Neural progenitor cell (in vitro differentiated cells): ENCODE results near the gene LEMD3. TPM values are rescaled to one million over a fixed set of nuclear protein-coding genes. Genes with fewer than 3 reads are reported as not detected.

Source experiments
- DNase-seq: peaks from one replicate; pipeline ENCODE4 v3.0.0-alpha.2; 2016; ENCODE audit warnings: low spot score
- H2AFZ ChIP-seq: fragments of 200-600 bp; sonication (generic); replicated peaks from 2 replicates; pipeline ENCODE4 v1.6.1; 2016; ENCODE audit warnings: antibody characterized with exemption
- H3F3A ChIP-seq: fragments of 200-600 bp; sonication (generic); 2 replicates; pipeline ENCODE4 v1.6.1; 2016; ENCODE audit warnings: antibody characterized with exemption, low read depth
- H3K27ac ChIP-seq: fragments of 200-600 bp; sonication (generic); 2 replicates; pipeline ENCODE4 v1.5.1; 2016; ENCODE audit warnings: mild to moderate bottlenecking
- H3K27me3 ChIP-seq: fragments of 200-600 bp; sonication (generic); 2 replicates; pipeline ENCODE4 v1.6.1; 2016; ENCODE audit warnings: mild to moderate bottlenecking, moderate library complexity
- H3K36me3 ChIP-seq: fragments of 200-600 bp; sonication (generic); 2 replicates; pipeline ENCODE4 v1.5.1; 2016
- H3K4me1 ChIP-seq: fragments of 200-600 bp; sonication (generic); 2 replicates; pipeline ENCODE4 v1.6.1; 2016; ENCODE audit warnings: mixed run types
- H3K4me2 ChIP-seq: fragments of 200-600 bp; sonication (generic); 2 replicates; pipeline ENCODE4 v1.6.1; 2016
- H3K4me3 ChIP-seq: fragments of 200-600 bp; sonication (generic); 2 replicates; pipeline ENCODE4 v1.5.1; 2016
- H3K79me2 ChIP-seq: fragments of 200-600 bp; sonication (generic); 2 replicates; pipeline ENCODE4 v1.6.1; 2016; ENCODE audit warnings: low read depth
- H3K9ac ChIP-seq: fragments of 200-600 bp; sonication (generic); 2 replicates; pipeline ENCODE4 v1.6.1; 2016
- H3K9me3 ChIP-seq: fragments of 200-600 bp; sonication (generic); 2 replicates; pipeline ENCODE4 v1.5.1; 2016; ENCODE audit warnings: low read depth
- H4K20me1 ChIP-seq: fragments of 200-600 bp; sonication (generic); 2 replicates; pipeline ENCODE4 v1.6.1; 2016; ENCODE audit warnings: low read depth
- H3K27ac Mint-ChIP-seq: 3 replicates; pipeline ENCODE4 v1.8.0; 2021; ENCODE audit warnings: mixed read lengths
- H3K27me3 Mint-ChIP-seq: 2 replicates; pipeline ENCODE4 v1.8.0; 2022; ENCODE audit warnings: low read depth, mild to moderate bottlenecking, inconsistent platforms, moderate library complexity, mixed read lengths; ENCODE audit not compliant: insufficient read depth
- H3K36me3 Mint-ChIP-seq: 3 replicates; pipeline ENCODE4 v1.8.0; 2021; ENCODE audit warnings: mixed read lengths
- H3K4me1 Mint-ChIP-seq: 3 replicates; pipeline ENCODE4 v1.8.0; 2021; ENCODE audit warnings: mixed read lengths
- H3K4me3 Mint-ChIP-seq: 3 replicates; pipeline ENCODE4 v1.8.0; 2021; ENCODE audit warnings: mild to moderate bottlenecking, moderate library complexity, mixed read lengths
- H3K9me3 Mint-ChIP-seq: 3 replicates; pipeline ENCODE4 v1.8.0; 2020; ENCODE audit warnings: mixed read lengths
- EZH2 ChIP-seq: fragments of 200-600 bp; sonication (generic); IDR thresholded peaks from 2 replicates; pipeline ENCODE4 v1.6.1; 2017; ENCODE audit warnings: antibody characterized with exemption, mild to moderate bottlenecking, moderate library complexity
- EZH2phosphoT487 ChIP-seq: fragments of 200-600 bp; sonication (generic); IDR thresholded peaks from 2 replicates; pipeline ENCODE4 v1.6.1; 2017; ENCODE audit warnings: antibody characterized with exemption
- total RNA-seq: library from RNA; depleted of rRNA; stranded (reverse); fragments of >200 nt; gene quantifications from 2 replicates; pipeline ENCODE4 v1.2.3, GENCODE V29; 2015; ENCODE audit warnings: low replicate concordance
- TF ChIP-seq, protein P1 (sequence below): fragments of 200-600 bp; sonication (generic); IDR thresholded peaks from 2 replicates; pipeline ENCODE4 v1.5.1; 2017; ENCODE audit warnings: antibody characterized with exemption, mild to moderate bottlenecking

Gene LEMD3
- total RNA-seq, 1 donor from 2014 or later, result 11.5 TPM

DNA sequence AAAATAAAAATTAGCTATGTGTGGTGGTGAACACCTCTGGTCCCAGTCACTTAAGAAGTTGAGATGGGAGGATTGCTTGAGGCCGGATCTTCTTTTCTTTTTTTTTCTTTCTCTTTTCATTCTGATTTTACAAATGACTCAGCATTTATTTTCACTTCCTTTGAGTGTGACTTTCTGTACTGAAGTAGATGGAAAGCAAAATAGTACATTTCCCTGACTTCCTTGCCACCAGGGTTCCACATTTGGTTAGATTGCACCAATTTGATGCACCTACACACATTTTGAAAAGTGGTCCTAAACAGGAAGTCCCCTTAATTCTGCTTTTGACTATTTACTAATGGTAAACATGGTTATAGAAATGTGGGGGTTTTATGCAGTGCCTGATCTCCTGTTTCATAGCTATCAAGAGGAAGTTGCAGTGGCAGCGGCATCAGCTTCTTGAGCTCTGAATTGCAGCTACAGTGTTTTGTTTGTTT lies 13.0 kb upstream of the LEMD3 start:
- H3K36me3 Mint-ChIP-seq, result no peaks in the 10 kb centered on the region
- H2AFZ ChIP-seq, result no peak overlapping the region
- no peak for DNase-seq
- no peaks in the 10 kb centered on the region for H3K9me3 ChIP-seq
- no peak overlapping the region for H3K27ac Mint-ChIP-seq
- H3K36me3 ChIP-seq, result no peaks in the 10 kb centered on the region
- peaks cover 9% of the 10 kb centered on the region for H3K27me3 ChIP-seq
- H3K4me3 Mint-ChIP-seq, result no peak overlapping the region
- TF ChIP-seq EZH2, result no peak
- TF ChIP-seq EZH2phosphoT487, result no peak
- no peaks in the 10 kb centered on the region for H4K20me1 ChIP-seq
- H3F3A ChIP-seq, result no peaks in the 10 kb centered on the region
- no peaks in the 10 kb centered on the region for H3K27me3 Mint-ChIP-seq
- H3K4me1 ChIP-seq, result no peaks in the 10 kb centered on the region
- no peaks in the 10 kb centered on the region for H3K9me3 Mint-ChIP-seq
- no peaks in the 10 kb centered on the region for H3K79me2 ChIP-seq
- H3K27ac ChIP-seq, result no peak overlapping the region
- no peak overlapping the region for H3K4me3 ChIP-seq
- no peaks in the 10 kb centered on the region for H3K4me1 Mint-ChIP-seq
- no peak overlapping the region for H3K9ac ChIP-seq
- no peak overlapping the region for H3K4me2 ChIP-seq

DNA sequence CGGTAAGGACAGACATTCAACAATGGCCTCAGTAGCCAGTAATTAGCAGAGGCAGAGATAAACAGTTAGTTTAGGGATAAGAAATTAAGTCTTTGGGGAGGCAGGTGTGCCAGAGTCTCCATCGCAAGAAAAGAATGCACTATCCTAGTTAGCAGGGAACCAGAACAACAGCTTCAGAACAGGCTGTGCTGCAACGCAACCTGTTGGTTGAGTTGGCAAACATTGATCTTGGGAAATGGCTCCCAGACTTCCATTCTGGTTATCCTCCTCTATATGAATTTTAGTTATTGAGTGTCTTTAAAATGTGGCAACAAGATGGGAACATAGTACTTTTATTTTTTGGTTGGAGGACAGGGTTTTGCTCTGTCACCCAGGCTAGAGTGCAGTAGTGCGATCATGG lies 12.3 kb upstream of the LEMD3 start:
- Histone ChIP-seq H3K9ac (no peak overlapping the region), H3K4me3 (no peak overlapping the region), H2AFZ (no peak overlapping the region), H3K4me1 (no peaks in the 10 kb centered on the region), H3K27ac (no peak overlapping the region), H4K20me1 (no peaks in the 10 kb centered on the region), H3K36me3 (no peaks in the 10 kb centered on the region), H3F3A (no peaks in the 10 kb centered on the region), H3K4me2 (no peak overlapping the region), H3K27me3 (peaks cover 9% of the 10 kb centered on the region), H3K9me3 (no peaks in the 10 kb centered on the region), H3K79me2 (no peaks in the 10 kb centered on the region)
- DNase-seq, result no peak
- no peak overlapping the region for H3K4me3 Mint-ChIP-seq
- H3K27ac Mint-ChIP-seq, result no peak overlapping the region
- no peaks in the 10 kb centered on the region for H3K4me1 Mint-ChIP-seq
- no peaks in the 10 kb centered on the region for H3K27me3 Mint-ChIP-seq
- no peaks in the 10 kb centered on the region for H3K36me3 Mint-ChIP-seq
- TF ChIP-seq, protein P1, sequence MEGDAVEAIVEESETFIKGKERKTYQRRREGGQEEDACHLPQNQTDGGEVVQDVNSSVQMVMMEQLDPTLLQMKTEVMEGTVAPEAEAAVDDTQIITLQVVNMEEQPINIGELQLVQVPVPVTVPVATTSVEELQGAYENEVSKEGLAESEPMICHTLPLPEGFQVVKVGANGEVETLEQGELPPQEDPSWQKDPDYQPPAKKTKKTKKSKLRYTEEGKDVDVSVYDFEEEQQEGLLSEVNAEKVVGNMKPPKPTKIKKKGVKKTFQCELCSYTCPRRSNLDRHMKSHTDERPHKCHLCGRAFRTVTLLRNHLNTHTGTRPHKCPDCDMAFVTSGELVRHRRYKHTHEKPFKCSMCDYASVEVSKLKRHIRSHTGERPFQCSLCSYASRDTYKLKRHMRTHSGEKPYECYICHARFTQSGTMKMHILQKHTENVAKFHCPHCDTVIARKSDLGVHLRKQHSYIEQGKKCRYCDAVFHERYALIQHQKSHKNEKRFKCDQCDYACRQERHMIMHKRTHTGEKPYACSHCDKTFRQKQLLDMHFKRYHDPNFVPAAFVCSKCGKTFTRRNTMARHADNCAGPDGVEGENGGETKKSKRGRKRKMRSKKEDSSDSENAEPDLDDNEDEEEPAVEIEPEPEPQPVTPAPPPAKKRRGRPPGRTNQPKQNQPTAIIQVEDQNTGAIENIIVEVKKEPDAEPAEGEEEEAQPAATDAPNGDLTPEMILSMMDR, result no peak
- no peak for TF ChIP-seq EZH2
- no peak for TF ChIP-seq EZH2phosphoT487
- H3K9me3 Mint-ChIP-seq, result no peaks in the 10 kb centered on the region

DNA sequence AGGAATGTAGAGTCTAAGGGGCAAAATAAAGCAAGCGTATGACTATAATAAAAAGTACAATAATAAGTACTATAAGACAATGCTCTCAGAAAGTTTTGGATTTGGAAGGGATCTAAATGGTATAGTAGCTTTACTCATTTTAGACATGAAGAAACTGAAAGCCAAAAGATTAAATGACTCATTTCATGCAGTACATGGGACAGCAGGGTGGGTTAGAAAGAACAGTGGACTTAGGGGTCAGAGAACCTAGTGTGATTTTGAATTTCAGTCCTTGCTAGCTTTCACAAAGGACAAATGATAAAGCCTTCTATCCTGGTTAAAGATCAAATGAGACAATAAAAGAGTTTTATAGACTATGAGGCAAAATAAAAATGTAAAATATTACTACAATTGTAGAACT lies 6.8 kb upstream of the LEMD3 start:
- Histone ChIP-seq H3K4me2 (no peak overlapping the region), H2AFZ (no peak overlapping the region), H3K4me1 (no peaks in the 10 kb centered on the region), H3K36me3 (no peaks in the 10 kb centered on the region), H3K27me3 (peaks cover 14% of the 10 kb centered on the region), H3F3A (no peaks in the 10 kb centered on the region), H3K9ac (no peak overlapping the region), H3K9me3 (no peaks in the 10 kb centered on the region), H3K4me3 (no peak overlapping the region), H3K27ac (no peak overlapping the region), H4K20me1 (no peaks in the 10 kb centered on the region), H3K79me2 (no peaks in the 10 kb centered on the region)
- no peaks in the 10 kb centered on the region for H3K36me3 Mint-ChIP-seq
- no peaks in the 10 kb centered on the region for H3K9me3 Mint-ChIP-seq
- TF ChIP-seq EZH2, result no peak
- TF ChIP-seq, protein P1, result no peak
- TF ChIP-seq EZH2phosphoT487, result no peak
- H3K27me3 Mint-ChIP-seq, result peaks cover 3% of the 10 kb centered on the region
- DNase-seq, result no peak
- no peak overlapping the region for H3K4me3 Mint-ChIP-seq
- H3K4me1 Mint-ChIP-seq, result no peaks in the 10 kb centered on the region
- H3K27ac Mint-ChIP-seq, result no peak overlapping the region

DNA sequence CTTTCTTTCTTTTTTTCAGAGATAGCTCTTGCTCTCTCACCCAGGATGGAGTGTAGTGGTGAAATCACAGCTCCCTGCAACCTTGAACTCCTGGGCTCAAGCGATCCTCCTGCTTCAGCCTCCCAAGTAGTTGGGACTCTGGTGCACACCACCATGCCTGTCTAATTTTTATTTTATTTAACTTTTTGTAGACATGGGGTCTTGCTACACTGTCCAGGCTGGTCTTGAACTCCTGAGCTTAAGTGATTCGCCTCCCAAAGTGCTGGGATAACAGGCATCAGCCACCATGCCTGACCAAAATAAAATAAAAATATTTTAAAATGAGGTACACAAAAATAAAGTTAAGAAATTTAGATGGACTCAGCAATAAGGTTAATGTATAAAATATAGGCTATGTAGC lies 5.1 kb upstream of the LEMD3 start:
- no peaks in the 10 kb centered on the region for H3K79me2 ChIP-seq
- H3K27ac ChIP-seq, result no peak overlapping the region
- Mint-ChIP-seq H3K27me3 (peaks cover 3% of the 10 kb centered on the region), H3K27ac (no peak overlapping the region), H3K4me1 (peaks cover 6% of the 10 kb centered on the region), H3K9me3 (no peaks in the 10 kb centered on the region), H3K4me3 (no peak overlapping the region), H3K36me3 (no peaks in the 10 kb centered on the region)
- no peak for TF ChIP-seq EZH2phosphoT487
- no peak for TF ChIP-seq EZH2
- TF ChIP-seq, protein P1, result no peak
- H3K4me2 ChIP-seq, result no peak overlapping the region
- H3K36me3 ChIP-seq, result no peaks in the 10 kb centered on the region
- DNase-seq, result no peak
- H3K9ac ChIP-seq, result no peak overlapping the region
- H2AFZ ChIP-seq, result no peak overlapping the region
- H4K20me1 ChIP-seq, result no peaks in the 10 kb centered on the region
- H3F3A ChIP-seq, result no peaks in the 10 kb centered on the region
- no peaks in the 10 kb centered on the region for H3K9me3 ChIP-seq
- H3K4me3 ChIP-seq, result no peak overlapping the region
- H3K27me3 ChIP-seq, result peaks cover 31% of the 10 kb centered on the region
- H3K4me1 ChIP-seq, result no peaks in the 10 kb centered on the region
